ENCODE data around the gene ASCL4. TPM values are rescaled to one million over a fixed set of nuclear protein-coding genes. Genes with fewer than 3 reads are reported as not detected.

The ASCL4 gene
- total RNA-seq, 1 experiment from 2014 or later = not detected

DNA sequence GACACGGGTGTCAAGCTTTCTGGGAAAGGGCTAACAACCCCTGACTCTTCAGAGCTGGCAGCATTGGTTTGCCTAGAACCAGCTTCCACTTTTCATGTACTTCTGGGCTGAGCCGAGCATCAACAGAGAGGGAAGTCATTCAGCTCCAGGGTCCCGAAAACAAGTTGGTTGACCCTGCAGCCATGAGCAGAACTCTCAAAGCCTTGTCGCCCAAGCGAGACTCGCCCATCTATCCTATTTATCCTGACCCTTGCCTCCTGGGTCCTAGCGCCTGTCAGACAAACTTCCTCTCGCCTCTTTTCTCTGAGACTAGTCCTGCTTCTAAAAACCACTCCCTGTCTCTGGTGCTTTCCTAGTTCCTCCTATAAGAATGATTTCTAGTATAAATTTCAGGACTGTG is 47.9 kb downstream of the ASCL4 start:
- H3K27me3 Mint-ChIP-seq (ENCODE audit: unreplicated experiment) = no peaks in the 10 kb centered on the region
- H3K9me3 Mint-ChIP-seq (ENCODE audit: low read depth, unreplicated experiment) = peaks cover 15% of the 10 kb centered on the region
- TF ChIP-seq, protein P1, sequence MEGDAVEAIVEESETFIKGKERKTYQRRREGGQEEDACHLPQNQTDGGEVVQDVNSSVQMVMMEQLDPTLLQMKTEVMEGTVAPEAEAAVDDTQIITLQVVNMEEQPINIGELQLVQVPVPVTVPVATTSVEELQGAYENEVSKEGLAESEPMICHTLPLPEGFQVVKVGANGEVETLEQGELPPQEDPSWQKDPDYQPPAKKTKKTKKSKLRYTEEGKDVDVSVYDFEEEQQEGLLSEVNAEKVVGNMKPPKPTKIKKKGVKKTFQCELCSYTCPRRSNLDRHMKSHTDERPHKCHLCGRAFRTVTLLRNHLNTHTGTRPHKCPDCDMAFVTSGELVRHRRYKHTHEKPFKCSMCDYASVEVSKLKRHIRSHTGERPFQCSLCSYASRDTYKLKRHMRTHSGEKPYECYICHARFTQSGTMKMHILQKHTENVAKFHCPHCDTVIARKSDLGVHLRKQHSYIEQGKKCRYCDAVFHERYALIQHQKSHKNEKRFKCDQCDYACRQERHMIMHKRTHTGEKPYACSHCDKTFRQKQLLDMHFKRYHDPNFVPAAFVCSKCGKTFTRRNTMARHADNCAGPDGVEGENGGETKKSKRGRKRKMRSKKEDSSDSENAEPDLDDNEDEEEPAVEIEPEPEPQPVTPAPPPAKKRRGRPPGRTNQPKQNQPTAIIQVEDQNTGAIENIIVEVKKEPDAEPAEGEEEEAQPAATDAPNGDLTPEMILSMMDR (IDR thresholded peaks at IDR 0.05; ENCODE audit: unreplicated experiment) = no peak
- CTCF ChIA-PET = interaction anchor here (1.0 kb wide), 1 partner anchor 10 kb away, joined by 3 read pairs; no protein-coding TSS in a partner anchor
- no TSS peak for BruUV-seq (replicated peaks)
- H3K4me1 Mint-ChIP-seq (ENCODE audit: low read depth, unreplicated experiment) = no peaks in the 10 kb centered on the region
- H3K4me3 Mint-ChIP-seq (ENCODE audit: low read depth, unreplicated experiment) = no peak overlapping the region
- intact Hi-C loops (cut with micrococcal nuclease; ENCODE audit: unreplicated experiment) = no loop called here
- no peaks in the 10 kb centered on the region for H3K36me3 Mint-ChIP-seq (ENCODE audit: insufficient read depth, unreplicated experiment)
- no peak for DNase-seq
- no peak overlapping the region for H3K27ac Mint-ChIP-seq (ENCODE audit: unreplicated experiment)

Other genes starting within 250 kb of the ASCL4 start
- gene PWP1, start 88.9 kb upstream of the ASCL4 start, total RNA-seq (2022) = 52.7 and 60.5 TPM in 2 replicates
- gene PRDM4, start 13.6 kb upstream of the ASCL4 start, total RNA-seq (2022) = 24.3 and 25.2 TPM in 2 replicates

Data from Calu3 (cell line).